CD14-positive monocyte (primary cell): ENCODE results near the gene MAN2B2. TPM values are rescaled to one million over a fixed set of nuclear protein-coding genes. Genes with fewer than 3 reads are reported as not detected.

Experiments used
- DNase-seq, 3 donors: peaks; one replicate each; pipeline ENCODE4 v3.0.0-alpha.2; 2011 to 2022
- H2AFZ ChIP-seq: 2 replicates; pipeline ENCODE4 v1.6.0; 2012; ENCODE audit warnings: mild to moderate bottlenecking, low read depth, low read length, inconsistent platforms; ENCODE audit not compliant: insufficient read depth, poor library complexity, severe bottlenecking
- H3K27ac ChIP-seq, 2 donors: 1 replicate in 1 of 2; 2 replicates in 1 of 2; pipeline ENCODE4 v1.5.1; 2012 to 2013; ENCODE audit warnings: low read length in 2 of 2, control low read depth in 1 of 2, inconsistent platforms in 1 of 2, low read depth in 1 of 2, mild to moderate bottlenecking in 1 of 2
- H3K27me3 ChIP-seq, 2 donors: one replicate each; pipeline versions ENCODE4 v1.6.0 to v1.6.1; 2011 to 2013; ENCODE audit warnings: low read length in 2 of 2; ENCODE audit not compliant: control insufficient read depth in 2 of 2, insufficient read depth in 2 of 2
- H3K36me3 ChIP-seq, 2 donors: replicated peaks in 1 of 2; 1 replicate in 1 of 2; 2 replicates in 1 of 2; pipeline versions ENCODE4 v1.5.1 to v1.6.1; 2012 to 2013; ENCODE audit warnings: low read length in 2 of 2, control low read depth in 1 of 2, inconsistent platforms in 1 of 2, mild to moderate bottlenecking in 1 of 2; ENCODE audit not compliant: insufficient read depth in 2 of 2, control insufficient read depth in 1 of 2
- H3K4me1 ChIP-seq, 2 donors: 1 replicate in 1 of 2; 2 replicates in 1 of 2; pipeline versions ENCODE4 v1.5.1 to v1.6.1; 2012 to 2013; ENCODE audit warnings: low read length in 2 of 2, control low read depth in 1 of 2, inconsistent platforms in 1 of 2, mild to moderate bottlenecking in 1 of 2, moderate library complexity in 1 of 2; ENCODE audit not compliant: insufficient read depth in 2 of 2, control insufficient read depth in 1 of 2
- H3K4me2 ChIP-seq: replicated peaks from 2 replicates; pipeline ENCODE3; 2012; ENCODE audit warnings: low read length, moderate library complexity, mild to moderate bottlenecking; ENCODE audit not compliant: poor library complexity, severe bottlenecking; ENCODE audit errors: extremely low read depth
- H3K4me3 ChIP-seq, 3 experiments: fragments of 200-600 bp in 1 of 3; sonication (generic) in 1 of 3; replicated peaks in 1 of 3; 1 replicate in 2 of 3; 2 replicates in 1 of 3; pipeline ENCODE4 v1.5.1; 2011 to 2013; ENCODE audit warnings: low read length in 3 of 3, mild to moderate bottlenecking in 3 of 3, control low read depth in 2 of 3, low read depth in 2 of 3, inconsistent platforms in 1 of 3, moderate library complexity in 1 of 3
- H3K79me2 ChIP-seq: 2 replicates; pipeline ENCODE4 v1.6.0; 2012; ENCODE audit warnings: mild to moderate bottlenecking, control low read depth, inconsistent platforms, low read length, moderate library complexity; ENCODE audit not compliant: insufficient read depth
- H3K9ac ChIP-seq: 2 replicates; pipeline ENCODE4 v1.6.0; 2017; ENCODE audit warnings: low read length, mild to moderate bottlenecking; ENCODE audit not compliant: insufficient read depth, poor library complexity, severe bottlenecking
- H3K9me3 ChIP-seq, 2 donors: replicated peaks in 1 of 2; 1 replicate in 1 of 2; 2 replicates in 1 of 2; pipeline versions ENCODE4 v1.5.1 to v1.6.1; 2012 to 2013; ENCODE audit warnings: low read length in 2 of 2, control low read depth in 1 of 2; ENCODE audit not compliant: control insufficient read depth in 1 of 2, insufficient read depth in 1 of 2
- H4K20me1 ChIP-seq: 2 replicates; pipeline ENCODE4 v1.6.0; 2012; ENCODE audit warnings: mild to moderate bottlenecking, low read length, control low read depth, moderate library complexity; ENCODE audit not compliant: insufficient read depth
- H3K27ac Mint-ChIP-seq, 7 donors: one replicate each; pipeline ENCODE4 v1.8.0; 2020; ENCODE audit warnings: mild to moderate bottlenecking in 7 of 7, mixed read lengths in 7 of 7, moderate library complexity in 6 of 7, inconsistent platforms in 2 of 7
- H3K27me3 Mint-ChIP-seq, 3 donors: one replicate each; pipeline ENCODE4 v1.8.0; 2021 to 2022; ENCODE audit warnings: low read depth in 3 of 3, mild to moderate bottlenecking in 3 of 3, mixed read lengths in 3 of 3, moderate library complexity in 3 of 3, inconsistent platforms in 1 of 3
- H3K36me3 Mint-ChIP-seq, 2 donors: one replicate each; pipeline ENCODE4 v1.8.0; 2020; ENCODE audit warnings: mixed read lengths in 2 of 2, inconsistent platforms in 1 of 2, mild to moderate bottlenecking in 1 of 2
- H3K4me1 Mint-ChIP-seq: one replicate; pipeline ENCODE4 v1.8.0; 2020; ENCODE audit warnings: mild to moderate bottlenecking, mixed read lengths
- H3K4me3 Mint-ChIP-seq, 2 donors: one replicate each; pipeline ENCODE4 v1.8.0; 2020; ENCODE audit warnings: mild to moderate bottlenecking in 2 of 2, mixed read lengths in 2 of 2, moderate library complexity in 1 of 2
- H3K9me3 Mint-ChIP-seq, 7 donors: one replicate each; pipeline ENCODE4 v1.8.0; 2020 to 2022; ENCODE audit warnings: mixed read lengths in 7 of 7, mild to moderate bottlenecking in 6 of 7, moderate library complexity in 6 of 7, inconsistent platforms in 2 of 7
- CTCF ChIP-seq: fragments of 200-600 bp; IDR thresholded peaks from one replicate; pipeline ENCODE4 v1.8.0; 2022; ENCODE audit warnings: antibody characterized with exemption, mild to moderate bottlenecking
- WGBS: methylation state at CpG from one replicate; pipeline ENCODE4 v1.1.5; 2013; ENCODE audit warnings: missing lambda C conversion rate; ENCODE audit not compliant: insufficient coverage; 5-methylcytosine and 5-hydroxymethylcytosine counted together
- intact Hi-C, 2 donors: fragments of 100-400 bp; cut with micrococcal nuclease; formaldehyde crosslinking; loops; one replicate each; pipeline versions ENCODE4 v1.15.0 to v1.15.1; 2023
- polyA plus RNA-seq, 3 donors: library from polyadenylated mRNA; depleted of rRNA in 1 of 3; unstranded in 2 of 3; stranded (reverse) in 1 of 3; fragments of 300-500 nt in 2 of 3; fragments of >200 nt in 1 of 3; fragmentation: Illumina TruSeq in 2 of 3; gene quantifications; 1 replicate in 2 of 3; 2 replicates in 1 of 3; pipeline ENCODE4 v1.2.3, GENCODE V29; 2012 to 2021

MAN2B2 gene
- polyA plus RNA-seq, 3 donors, result 9.6 to 28.4 (median 10.6) TPM

GRCh38 chr4:6584865-6585264, 9.9 kb downstream of the MAN2B2 start:
- Histone ChIP-seq H3K79me2 (no peaks in the 10 kb centered on the region), H3K36me3 (peaks cover 71 to 99% of the 10 kb centered on the region in 2 donors), H3K4me1 (no peaks in the 10 kb centered on the region), H3K9ac (no peak overlapping the region), H3K4me2 (no peak overlapping the region), H3K9me3 (peaks cover 13 to 19% of the 10 kb centered on the region in 2 donors), H2AFZ (no peak overlapping the region), H4K20me1 (peaks cover 5% of the 10 kb centered on the region), H3K27me3 (no peaks in the 10 kb centered on the region), H3K4me3 (no peak overlapping the region), H3K27ac (no peak overlapping the region)
- Mint-ChIP-seq H3K4me3 (no peak overlapping the region), H3K27me3 (no peaks in the 10 kb centered on the region), H3K4me1 (no peaks in the 10 kb centered on the region), H3K9me3 (peaks cover 12 to 19% (median 15%) of the 10 kb centered on the region in 7 donors), H3K27ac (no peak overlapping the region), H3K36me3 (peaks cover 80 to 93% of the 10 kb centered on the region in 2 donors)
- no peak for DNase-seq
- no peak for TF ChIP-seq CTCF
- 98% methylated on average over 7 of the region's 7 CpGs for WGBS
- intact Hi-C loops, result no loop called here

DNA sequence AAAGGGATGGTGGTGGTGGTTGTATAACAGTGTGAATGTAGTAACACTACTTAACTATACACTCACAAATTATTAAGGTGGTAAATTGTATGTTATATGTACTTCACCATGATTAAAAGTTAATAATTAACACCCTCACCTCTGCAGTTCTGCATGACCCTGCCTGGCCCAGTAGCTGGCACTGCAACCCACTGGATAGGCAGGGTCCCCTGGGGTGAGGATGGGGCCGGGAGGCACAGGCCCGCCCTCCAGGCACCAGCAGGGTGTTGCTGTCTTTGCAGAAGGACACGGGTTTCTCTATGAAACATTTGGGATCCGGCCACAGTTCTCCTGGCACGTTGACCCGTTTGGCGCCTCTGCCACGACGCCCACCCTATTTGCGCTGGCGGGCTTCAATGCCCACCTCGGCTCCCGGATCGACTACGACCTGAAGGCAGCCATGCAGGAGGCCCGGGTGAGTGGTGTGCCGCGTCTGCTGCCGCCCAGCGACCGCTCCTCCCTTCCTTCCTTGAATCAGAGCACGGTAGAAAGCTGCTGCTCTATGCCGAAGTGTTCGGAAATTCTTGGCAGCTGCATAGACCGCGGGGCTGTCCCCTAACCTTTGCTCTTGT, 11.8 kb downstream of the MAN2B2 start:
- TF ChIP-seq CTCF, result no peak
- Mint-ChIP-seq H3K27me3 (peaks cover 0 to 2% (median 0%) of the 10 kb centered on the region in 3 donors), H3K9me3 (peaks cover 10 to 19% (median 15%) of the 10 kb centered on the region in 7 donors), H3K36me3 (peaks cover 78 to 93% of the 10 kb centered on the region in 2 donors), H3K4me1 (no peaks in the 10 kb centered on the region), H3K27ac (no peak overlapping the region), H3K4me3 (no peak overlapping the region)
- intact Hi-C loops, result no loop called here
- H3K36me3 ChIP-seq, result peaks cover 70 to 99% of the 10 kb centered on the region in 2 donors
- no peaks in the 10 kb centered on the region for H3K4me1 ChIP-seq
- H3K4me3 ChIP-seq, result no peak overlapping the region
- DNase-seq, result no peak
- H2AFZ ChIP-seq, result no peak overlapping the region
- peaks cover 5% of the 10 kb centered on the region for H4K20me1 ChIP-seq
- no peak overlapping the region for H3K4me2 ChIP-seq
- no peaks in the 10 kb centered on the region for H3K27me3 ChIP-seq
- H3K9me3 ChIP-seq, result peaks cover 13 to 16% of the 10 kb centered on the region in 2 donors
- 98% methylated on average over 24 of the region's 26 CpGs for WGBS
- H3K27ac ChIP-seq, result no peak overlapping the region
- no peak overlapping the region for H3K9ac ChIP-seq
- H3K79me2 ChIP-seq, result no peaks in the 10 kb centered on the region
